A673 (cell line): ENCODE data around the gene SPAG16. TPM values are rescaled to one million over a fixed set of nuclear protein-coding genes. Genes with fewer than 3 reads are reported as not detected.

Experiments
- BruUV-seq: library from RNA; stranded (reverse); fragments of 400-500 nt; replicated peaks from 2 replicates; lab custom pipeline; 2021; lab: Mats Ljungman, UMichigan
- CTCF ChIA-PET: fragments of 300-600 bp; sonication (Branson Sonifier 250); formaldehyde crosslinking; loops from one replicate; lab custom pipeline; 2022; ENCODE audit warnings: antibody characterized with exemption; lab: Charles Lee
- POLR2A ChIA-PET: fragments of 300-600 bp; sonication (Branson Sonifier 250); formaldehyde crosslinking; loops from one replicate; lab custom pipeline; 2022; ENCODE audit warnings: antibody characterized with exemption; ENCODE audit not compliant: low non-redundant PET; lab: Charles Lee
- DNase-seq: peaks from one replicate; pipeline ENCODE4 v3.0.0-alpha.2; 2015; ENCODE audit warnings: low spot score
- H3K27ac ChIP-seq: fragments of 200-600 bp; sonication (generic); 2 replicates; pipeline ENCODE4 v1.5.1; 2016; ENCODE audit warnings: mixed run types, low read depth, mild to moderate bottlenecking, mixed read lengths, antibody characterized with exemption, low read length; ENCODE audit not compliant: poor library complexity, severe bottlenecking
- H3K27me3 ChIP-seq: fragments of 200-600 bp; sonication (generic); replicated peaks from 2 replicates; pipeline ENCODE4 v1.6.1; 2017; ENCODE audit warnings: mixed run types, low read depth, mild to moderate bottlenecking, mixed read lengths, antibody characterized with exemption, low read length; ENCODE audit not compliant: insufficient read depth, poor library complexity
- H3K36me3 ChIP-seq: fragments of 200-600 bp; sonication (generic); 2 replicates; pipeline ENCODE4 v1.6.1; 2016; ENCODE audit warnings: mixed run types, mild to moderate bottlenecking, mixed read lengths, antibody characterized with exemption, low read length; ENCODE audit not compliant: insufficient read depth, poor library complexity, severe bottlenecking
- H3K4me1 ChIP-seq: fragments of 200-600 bp; sonication (generic); 2 replicates; pipeline ENCODE4 v1.6.1; 2017; ENCODE audit warnings: mixed run types, mild to moderate bottlenecking, mixed read lengths, antibody characterized with exemption, low read length; ENCODE audit not compliant: insufficient read depth, poor library complexity, severe bottlenecking
- H3K4me3 ChIP-seq: fragments of 200-600 bp; sonication (generic); 2 replicates; pipeline ENCODE4 v1.5.1; 2016; ENCODE audit warnings: low read depth, mixed run types, mild to moderate bottlenecking, mixed read lengths, low read length; ENCODE audit not compliant: poor library complexity, severe bottlenecking
- H3K9me3 ChIP-seq: fragments of 200-600 bp; sonication (generic); 2 replicates; pipeline ENCODE4 v1.6.1; 2016; ENCODE audit warnings: mixed run types, low read depth, mild to moderate bottlenecking, mixed read lengths, antibody characterized with exemption, low read length; ENCODE audit not compliant: poor library complexity, severe bottlenecking
- CTCF ChIP-seq: fragments of 300-800, 200-600 bp; sonication (generic); conservative IDR thresholded peaks from 2 replicates; pipeline ENCODE4 v1.5.1; 2017; ENCODE audit warnings: low read depth, mild to moderate bottlenecking, antibody characterized with exemption, low read length, moderate library complexity, mixed read lengths
- EZH2 ChIP-seq: fragments of 200-600 bp; sonication (generic); IDR thresholded peaks from 2 replicates; pipeline ENCODE4 v1.6.1; 2017; ENCODE audit warnings: borderline replicate concordance, low read depth, mild to moderate bottlenecking, mixed read lengths, antibody characterized with exemption, low read length; ENCODE audit not compliant: poor library complexity, severe bottlenecking
- intact Hi-C: fragments of 100-400 bp; cut with micrococcal nuclease; formaldehyde crosslinking; loops from one replicate; pipeline ENCODE4 v1.10.0; 2022; ENCODE audit not compliant: unreplicated experiment
- total RNA-seq: library from RNA; stranded (reverse); gene quantifications from 2 replicates; pipeline ENCODE4 v1.2.3, GENCODE V29; 2021

SPAG16 gene
- total RNA-seq, 1 experiment from 2014 or later = 13.1 TPM

GRCh38 chr2:213787869-213788268, 503.6 kb downstream of the SPAG16 start:
- POLR2A ChIA-PET = no interaction called here
- no peak overlapping the region for H3K27ac ChIP-seq
- no peak overlapping the region for H3K4me3 ChIP-seq
- no peak for TF ChIP-seq CTCF
- no peak for TF ChIP-seq EZH2
- no TSS peak for BruUV-seq
- CTCF ChIA-PET = no interaction called here
- no peaks in the 10 kb centered on the region for H3K27me3 ChIP-seq
- intact Hi-C loops = no loop called here
- no peaks in the 10 kb centered on the region for H3K36me3 ChIP-seq
- no peaks in the 10 kb centered on the region for H3K4me1 ChIP-seq
- DNase-seq = no peak
- H3K9me3 ChIP-seq = no peaks in the 10 kb centered on the region

GRCh38 chr2:213789940-213790339, 505.7 kb downstream of the SPAG16 start:
- H3K4me1 ChIP-seq = no peaks in the 10 kb centered on the region
- no peaks in the 10 kb centered on the region for H3K27me3 ChIP-seq
- H3K27ac ChIP-seq = no peak overlapping the region
- no TSS peak for BruUV-seq
- no peaks in the 10 kb centered on the region for H3K9me3 ChIP-seq
- CTCF ChIA-PET = no interaction called here
- no peak for TF ChIP-seq CTCF
- H3K36me3 ChIP-seq = no peaks in the 10 kb centered on the region
- H3K4me3 ChIP-seq = no peak overlapping the region
- POLR2A ChIA-PET = no interaction called here
- no peak for DNase-seq
- intact Hi-C loops = no loop called here

GRCh38 chr2:213792045-213792444, 507.8 kb downstream of the SPAG16 start:
- Histone ChIP-seq H3K9me3 (no peaks in the 10 kb centered on the region), H3K4me1 (no peaks in the 10 kb centered on the region), H3K36me3 (no peaks in the 10 kb centered on the region), H3K27me3 (no peaks in the 10 kb centered on the region), H3K27ac (no peak overlapping the region), H3K4me3 (no peak overlapping the region)
- CTCF ChIA-PET = no interaction called here
- intact Hi-C loops = no loop called here
- TF ChIP-seq CTCF (no peak), EZH2 (no peak)
- DNase-seq = no peak
- no TSS peak for BruUV-seq
- POLR2A ChIA-PET = no interaction called here
